NCI-H524 treated with DMSO at 0.1 percent for 48 hours (cell line): ENCODE results near the gene SNAPC5.
"Not testable (repeated sequence)": the region's sequence is repeated elsewhere in the genome, so short reads cannot be mapped to it uniquely, and the experiment has no call there.

Experiments used
- DNase-seq: peaks from one replicate; lab custom pipeline; 2025; lab: John Stamatoyannopoulos, UW

Gene SNAPC5, protein sequence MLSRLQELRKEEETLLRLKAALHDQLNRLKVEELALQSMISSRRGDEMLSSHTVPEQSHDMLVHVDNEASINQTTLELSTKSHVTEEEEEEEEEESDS

GRCh38 chr15:66497502-66498455 is at the start of gene SNAPC5:
Gene SNAPC5, minus strand, starts transcription at chr15:66497762. Its CDS starts 31 bp downstream, at chr15:66497731.
- peak; percentile 74 for DNase-seq

DNA sequence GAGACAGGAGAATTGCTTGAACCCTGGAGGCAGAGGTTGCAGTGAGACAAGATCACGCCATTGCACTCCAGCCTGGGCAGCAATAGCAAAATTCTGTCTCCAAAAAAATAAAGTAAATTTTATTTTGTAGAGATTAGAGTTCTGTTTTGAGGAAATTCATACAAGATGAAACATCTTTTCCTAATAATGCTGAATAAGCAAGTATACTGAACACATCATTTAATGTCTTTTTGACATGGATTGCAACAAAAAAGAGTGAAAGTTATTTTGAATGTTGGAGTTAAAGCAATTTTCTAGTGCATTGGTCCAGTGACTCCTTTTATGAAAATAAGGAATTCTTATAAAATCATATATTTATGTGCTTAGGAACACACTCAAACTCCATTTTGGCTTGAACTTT is 47.7 kb upstream of the SNAPC5 start:
- no peak for DNase-seq

- DNase-seq = no peak
Measured at GRCh38 chr15:66542896-66543295, 45.3 kb upstream of the SNAPC5 start.

GRCh38 chr15:66535056-66535455 is 37.5 kb upstream of the SNAPC5 start:
- DNase-seq = no peak

DNA sequence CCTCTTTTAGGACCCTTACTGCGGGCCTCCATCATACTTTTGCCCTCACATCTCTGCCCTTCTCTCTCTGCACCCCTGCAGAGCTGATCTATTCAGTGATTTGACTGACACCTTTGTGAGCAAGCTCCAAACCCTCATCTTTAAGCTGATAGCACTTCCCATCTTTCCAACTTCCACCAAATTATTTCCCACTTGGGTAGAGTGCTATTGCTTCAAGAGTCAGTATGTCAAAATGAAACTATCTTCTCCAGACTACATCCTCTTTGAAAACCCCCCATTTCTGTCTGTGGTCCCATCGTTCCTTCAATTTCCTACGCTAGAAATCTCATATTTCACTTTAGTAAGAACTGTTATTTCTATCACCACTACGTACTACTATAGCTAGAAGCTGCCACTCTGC is 27.3 kb upstream of the SNAPC5 start:
- no peak for DNase-seq

GRCh38 chr15:66523926-66524325 is 26.4 kb upstream of the SNAPC5 start:
- no peak for DNase-seq

- DNase-seq = no peak
Measured at GRCh38 chr15:66515901-66516322, 18.4 kb upstream of the SNAPC5 start.

- no peak for DNase-seq
Measured at GRCh38 chr15:66514586-66514985, 17.0 kb upstream of the SNAPC5 start.

DNA sequence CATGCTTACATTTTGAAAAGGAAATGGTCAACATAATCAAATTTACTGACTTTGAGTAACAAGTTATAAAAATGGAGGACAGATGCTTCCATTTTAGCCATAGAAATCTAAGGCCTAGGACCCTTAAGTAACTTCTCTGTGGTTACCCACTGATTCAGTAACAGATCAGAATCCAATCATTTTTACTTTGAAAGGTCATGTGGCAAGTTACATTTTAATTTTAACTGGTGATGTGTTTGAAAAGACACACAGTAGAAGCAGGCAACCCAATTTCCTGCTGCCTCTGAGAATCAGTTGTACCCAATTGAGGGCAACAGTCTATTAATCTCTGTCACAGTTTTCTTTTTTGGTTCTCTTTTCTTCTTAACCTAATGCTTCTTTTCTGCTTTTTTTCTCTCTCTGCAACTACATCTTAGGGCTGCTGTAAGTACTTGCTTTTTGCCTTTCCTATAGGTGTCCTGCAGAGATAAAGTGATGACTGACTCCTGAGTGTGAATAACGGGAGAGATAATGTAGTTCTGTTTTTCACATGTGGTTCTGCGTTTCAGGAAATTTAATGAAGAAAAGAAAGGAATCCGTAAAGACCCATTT is 10.8 kb upstream of the SNAPC5 start:
- no peak for DNase-seq

GRCh38 chr15:66505818-66506217 is 8.3 kb upstream of the SNAPC5 start:
- no peak for DNase-seq

DNA sequence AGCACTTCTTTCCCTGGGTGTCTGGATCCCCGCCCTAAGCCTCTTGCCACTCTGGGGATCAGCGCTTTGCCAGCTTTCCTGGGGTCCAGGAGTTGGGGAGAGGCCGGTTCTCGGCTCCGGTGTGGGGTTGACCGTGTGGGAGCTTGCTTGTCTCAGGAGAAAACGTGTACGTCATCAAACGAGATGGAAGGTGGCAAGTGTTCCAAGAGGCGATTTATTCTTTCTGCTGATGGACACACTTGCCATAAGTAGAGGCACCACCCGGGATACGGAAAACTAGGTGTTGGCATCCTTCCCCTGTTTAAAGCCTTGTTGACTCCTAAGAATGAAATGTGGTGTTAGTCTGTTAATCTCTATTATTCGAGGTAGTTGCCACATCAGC is 7.9 kb upstream of the SNAPC5 start:
- DNase-seq = no peak

GRCh38 chr15:66504563-66505429 is 7.2 kb upstream of the SNAPC5 start, which contains the start of the genes RPL4 and ZWILCH:
Gene RPL4, minus strand, starts transcription at chr15:66504855. Its CDS starts 65 bp downstream, at chr15:66504790.
Gene ZWILCH, plus strand, starts transcription at chr15:66505326. Its CDS starts 13 bp downstream, at chr15:66505339.
- DNase-seq = peak; percentile 73

DNA sequence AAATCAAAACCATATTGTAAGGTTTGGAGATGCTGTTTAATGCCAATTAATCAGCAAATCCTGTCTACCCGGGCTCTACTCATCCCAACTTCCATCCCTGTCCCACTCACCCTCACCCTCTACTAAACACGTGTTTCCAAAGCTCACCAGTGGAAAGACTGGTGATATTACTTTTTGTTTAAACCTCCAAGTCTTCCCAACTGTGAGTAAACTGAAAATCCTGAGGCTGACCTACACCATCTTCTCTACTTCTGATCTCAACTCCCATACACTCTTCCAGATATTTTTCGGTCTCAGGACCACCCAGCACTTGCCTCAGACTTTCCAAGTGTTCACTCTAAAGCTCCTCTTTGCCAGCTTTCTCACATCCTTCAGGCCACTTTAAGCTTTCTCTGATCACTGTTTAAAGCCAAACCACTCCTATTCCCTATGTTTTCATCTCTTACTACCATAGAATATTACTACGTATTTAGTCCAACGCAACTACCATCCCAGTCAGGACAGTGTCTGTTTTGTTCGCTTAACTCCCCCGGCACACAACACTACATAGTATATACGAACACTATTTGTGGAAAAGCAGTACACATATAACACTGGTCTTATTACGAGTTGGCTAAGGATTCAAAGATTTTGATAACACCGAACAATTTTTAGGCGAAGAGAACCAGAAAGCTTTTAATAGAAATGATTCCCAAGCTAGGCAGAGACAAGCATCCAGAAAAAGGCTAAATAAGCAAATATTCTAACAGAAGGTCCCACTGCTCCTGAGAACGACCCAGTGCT is 6.4 kb upstream of the SNAPC5 start:
- DNase-seq = no peak

DNA sequence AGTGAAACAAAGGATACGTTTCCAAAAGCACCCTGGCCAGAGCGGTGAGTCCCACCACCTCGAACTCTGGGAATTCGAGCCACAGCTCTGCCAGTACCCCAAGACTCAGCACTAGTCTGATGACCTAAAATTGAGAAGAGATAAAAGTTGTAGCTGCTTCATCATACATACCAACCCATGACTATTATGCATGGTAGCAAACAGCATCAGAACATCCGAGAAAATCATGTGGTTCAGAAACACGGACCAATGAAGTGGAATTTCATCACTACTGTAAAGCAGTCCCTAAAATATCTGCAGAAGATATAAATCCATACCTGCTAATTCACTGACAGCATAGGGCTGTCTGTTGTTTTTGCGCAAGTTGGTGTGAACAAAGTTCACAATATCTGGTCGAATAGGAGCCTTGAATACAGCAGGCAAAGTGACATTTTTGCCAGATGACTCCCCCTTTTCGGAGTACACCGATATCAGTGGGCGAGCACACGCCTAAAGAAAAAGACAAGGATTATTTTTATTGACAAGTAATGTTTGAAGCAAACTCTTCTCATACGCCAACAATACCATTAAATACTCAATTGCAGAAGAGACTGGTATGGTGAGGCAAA is 5.6 kb upstream of the SNAPC5 start:
- not testable (repeated sequence) for DNase-seq

DNA sequence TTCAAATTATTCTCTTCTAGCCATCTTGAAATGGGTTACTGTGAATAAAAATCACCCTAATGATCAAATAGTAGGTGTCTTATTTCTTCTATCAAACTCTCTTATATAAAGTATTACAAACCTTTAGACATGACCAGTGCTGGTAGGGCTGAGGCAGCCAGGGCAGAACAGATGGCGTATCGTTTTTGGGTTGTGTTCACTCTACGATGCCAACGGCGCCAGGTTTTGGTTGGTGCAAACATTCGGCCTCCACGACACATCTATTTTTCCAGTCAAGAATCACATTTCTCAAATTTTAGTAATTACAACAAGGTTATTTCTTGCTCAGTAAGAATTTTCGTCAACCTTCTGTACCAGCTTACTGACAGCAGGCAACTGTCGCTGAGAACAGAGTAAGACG is 4.9 kb upstream of the SNAPC5 start:
- DNase-seq = no peak

DNA sequence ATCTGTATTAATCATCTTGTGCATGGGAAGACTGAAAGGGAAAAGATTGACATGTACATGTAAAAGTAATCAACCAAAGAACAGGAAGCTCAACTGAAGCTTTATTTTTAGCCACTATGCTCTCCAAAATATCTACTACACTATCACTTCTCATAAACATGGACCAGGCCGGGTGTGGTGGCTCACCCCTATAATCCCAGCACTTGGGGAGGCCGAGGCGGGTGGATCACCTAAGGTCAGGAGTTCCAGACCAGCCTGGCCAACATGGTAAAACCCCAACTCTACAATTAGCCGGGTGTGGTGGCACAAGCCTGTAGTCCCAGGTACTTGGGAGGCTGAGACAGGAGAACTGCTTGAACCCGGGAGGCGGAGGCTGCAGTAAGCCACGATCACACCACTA is 2.8 kb upstream of the SNAPC5 start:
- not testable (repeated sequence) for DNase-seq

GRCh38 chr15:66498501-66499386 is 1.2 kb upstream of the SNAPC5 start:
- DNase-seq = no peak

- DNase-seq = no peak
Measured at GRCh38 chr15:66496951-66497501, 536 bp downstream of the SNAPC5 start.

- DNase-seq = no peak
Measured at GRCh38 chr15:66494262-66494661, 3.3 kb downstream of the SNAPC5 start.
